HG03095 (cell line): ENCODE data around the gene DUSP16.

Source experiments
- ATAC-seq: cut with Tn5 transposase; IDR thresholded peaks from one replicate; pipeline ENCODE4 v1.9.1; 2021; ENCODE audit warnings: moderate library complexity; ENCODE audit not compliant: unreplicated experiment

DUSP16 gene

DNA sequence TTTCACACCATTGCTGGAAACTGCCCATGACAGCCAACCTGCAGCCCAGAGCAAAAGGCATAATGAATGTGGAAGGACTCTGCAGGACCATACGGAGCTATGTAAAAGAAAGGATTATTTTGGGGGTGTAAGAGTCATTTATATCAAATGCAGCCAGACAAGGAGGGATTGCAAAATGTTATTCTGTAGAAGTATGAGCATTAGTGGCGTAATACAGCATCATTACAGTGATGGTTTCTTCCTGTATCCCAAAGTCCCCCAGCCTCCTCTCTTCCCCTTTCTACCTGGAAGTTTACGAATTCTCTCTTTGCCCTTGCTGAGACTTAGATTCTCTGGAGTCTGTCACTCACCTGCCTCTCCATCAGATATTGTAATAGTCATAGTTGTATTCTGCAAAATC is 115.9 kb downstream of the DUSP16 start:
- no peak for ATAC-seq

GRCh38 chr12:12445882-12446181 is 116.8 kb downstream of the DUSP16 start:
- ATAC-seq: no peak

- no peak for ATAC-seq
Observed at GRCh38 chr12:12445165-12445881, 117.3 kb downstream of the DUSP16 start.

DNA sequence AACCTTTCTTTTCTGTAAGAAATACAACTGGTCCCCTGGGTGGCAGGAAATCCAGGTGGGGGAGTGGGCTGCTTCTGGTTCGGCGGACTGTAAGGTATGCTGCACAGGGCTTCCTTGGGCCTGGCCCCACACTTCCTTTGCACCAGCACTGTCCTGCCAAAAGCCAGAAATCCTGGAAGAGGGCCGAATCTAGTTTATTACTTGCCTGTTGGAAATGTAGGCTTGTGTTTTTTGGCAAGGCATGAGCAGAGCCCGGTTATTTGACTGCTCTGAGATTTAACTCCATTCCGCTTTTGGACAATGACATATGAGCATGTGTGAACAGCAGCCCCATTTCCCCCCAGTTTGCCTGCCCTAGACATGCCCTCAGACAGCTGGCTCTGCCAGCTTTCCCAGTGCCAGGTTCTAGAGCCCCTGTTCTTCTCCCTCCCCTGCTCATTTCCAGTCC is 119.2 kb downstream of the DUSP16 start:
- ATAC-seq: no peak

GRCh38 chr12:12442548-12443071 is 120.1 kb downstream of the DUSP16 start:
- no peak for ATAC-seq

DNA sequence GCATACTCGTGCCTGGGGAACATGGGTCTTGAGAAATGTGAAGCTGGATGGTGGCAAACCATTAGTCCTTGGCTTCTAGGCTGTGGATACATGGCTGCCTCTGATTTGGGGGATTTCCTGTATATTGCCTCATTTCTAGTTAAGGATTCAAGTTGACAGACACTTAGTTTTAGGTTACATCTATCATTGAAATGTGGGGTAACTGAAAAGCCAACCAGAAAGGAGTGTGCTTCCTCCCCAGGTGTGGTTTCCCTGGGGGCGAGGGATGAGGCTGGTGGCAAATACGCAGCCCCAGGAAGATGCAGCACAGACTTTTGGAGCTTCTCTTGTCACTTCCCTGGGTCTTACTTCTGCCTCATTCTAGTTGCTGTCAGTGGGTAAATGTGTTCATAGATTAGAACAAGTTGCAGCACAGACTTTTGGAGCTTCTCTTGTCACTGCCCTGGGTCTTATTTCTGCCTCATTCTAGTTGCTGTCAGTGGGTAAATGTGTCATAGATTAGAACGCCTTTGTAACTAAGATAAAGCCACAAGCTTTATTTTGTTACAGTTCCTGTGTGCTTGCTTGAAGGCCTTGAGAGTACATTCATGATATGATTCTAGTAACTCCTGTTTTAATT is 120.7 kb downstream of the DUSP16 start:
- ATAC-seq: no peak

GRCh38 chr12:12441429-12441807 is 121.2 kb downstream of the DUSP16 start:
- ATAC-seq: no peak

DNA sequence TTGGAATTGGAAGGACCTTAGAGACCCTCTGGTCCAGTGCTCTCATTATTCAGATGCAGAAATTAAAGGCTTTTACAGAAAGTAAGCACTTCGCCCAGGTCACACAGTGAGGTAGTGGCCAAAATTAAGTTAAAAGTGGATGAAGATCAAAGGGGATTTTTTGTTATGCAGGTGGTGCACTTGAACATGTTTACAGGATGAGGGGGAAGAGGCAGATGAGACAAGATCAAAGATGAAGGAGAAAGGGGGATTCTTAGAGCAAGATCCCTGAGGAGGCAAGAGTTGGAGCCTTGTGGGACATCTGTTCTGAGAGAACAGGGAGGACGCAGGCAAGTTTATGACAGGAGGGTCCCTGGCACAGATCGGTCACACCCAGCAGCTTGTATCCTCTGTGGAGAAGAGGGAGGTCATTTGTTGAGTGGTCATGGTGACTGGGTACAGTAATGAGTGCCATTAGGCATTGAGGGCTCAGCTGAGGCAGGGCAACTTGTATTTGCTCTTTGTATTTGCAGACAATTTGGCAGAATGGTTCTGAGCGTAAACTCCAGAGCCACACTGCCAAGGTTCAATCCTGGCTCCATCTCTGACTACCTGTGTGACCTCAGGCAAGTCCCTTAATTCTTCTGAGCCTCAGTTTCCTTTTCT is 121.8 kb downstream of the DUSP16 start:
- no peak for ATAC-seq

GRCh38 chr12:12439636-12440035 is 123.0 kb downstream of the DUSP16 start:
- ATAC-seq: no peak

GRCh38 chr12:12436831-12437345 is 125.8 kb downstream of the DUSP16 start:
- ATAC-seq: no peak

DNA sequence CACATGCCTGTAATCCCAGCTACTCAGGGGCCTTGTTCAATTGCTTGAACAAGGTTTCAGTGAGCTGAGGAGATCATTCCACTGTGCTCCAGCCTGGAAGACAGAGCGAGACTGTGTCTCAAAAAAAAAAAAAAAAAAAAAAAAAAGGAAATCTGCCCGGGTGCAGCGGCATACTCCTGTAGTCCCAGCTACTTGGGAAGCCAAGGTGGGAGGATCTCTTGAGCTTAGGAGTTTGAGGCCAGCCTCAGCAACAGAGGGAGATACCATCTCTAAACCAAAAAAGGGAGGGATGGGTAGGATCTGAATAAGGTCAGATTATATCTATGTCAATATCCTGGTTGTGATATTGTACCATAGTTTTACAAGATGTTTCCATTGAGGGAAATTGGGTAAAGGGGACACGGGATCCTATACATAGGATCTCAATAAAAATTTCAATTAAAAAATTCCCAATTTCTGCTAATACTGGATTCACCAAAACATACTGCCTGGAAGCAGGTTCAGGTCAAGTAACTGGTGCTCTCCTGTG is 129.4 kb downstream of the DUSP16 start:
- no peak for ATAC-seq

DNA sequence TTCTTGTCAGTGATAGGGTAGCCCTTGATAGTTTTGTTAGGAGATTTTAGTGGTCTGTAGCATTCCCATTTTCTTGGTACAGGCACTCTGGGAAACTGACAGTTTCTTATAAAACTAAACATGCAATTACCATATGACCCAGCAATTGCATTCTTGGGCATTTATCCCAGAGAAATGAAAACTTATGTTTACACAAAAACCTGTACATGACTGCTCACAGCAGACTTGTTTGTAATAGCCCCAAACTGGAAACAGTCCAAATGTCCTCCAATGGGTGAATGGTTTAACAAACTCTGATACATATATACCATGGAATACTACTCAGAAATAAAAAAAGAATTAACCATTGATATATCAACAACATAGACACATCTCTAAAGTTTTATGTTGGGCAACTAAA is 130.3 kb downstream of the DUSP16 start:
- ATAC-seq: no peak

GRCh38 chr12:12428961-12429657 is 133.6 kb downstream of the DUSP16 start:
- ATAC-seq: no peak

DNA sequence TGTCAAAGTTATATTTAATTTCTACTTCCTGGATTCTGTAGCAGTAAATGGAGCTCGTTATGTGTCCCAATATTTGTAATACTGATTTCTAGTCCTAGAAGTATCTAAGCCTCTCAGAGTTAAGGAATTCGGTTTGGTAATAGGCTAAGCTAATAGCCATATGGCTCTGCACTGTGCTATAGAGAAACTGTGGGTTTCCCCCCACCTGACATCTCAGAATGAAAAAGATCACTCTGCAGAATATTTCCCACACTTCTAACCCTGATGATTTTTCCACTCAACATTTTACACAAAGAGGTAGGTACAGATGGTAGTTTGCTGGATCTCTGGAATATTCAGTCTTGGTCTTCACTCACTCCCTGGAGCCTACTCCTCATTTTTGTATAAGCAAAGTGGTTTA is 134.6 kb downstream of the DUSP16 start:
- ATAC-seq: no peak

- ATAC-seq: no peak
Observed at GRCh38 chr12:12427568-12427967, 135.1 kb downstream of the DUSP16 start.

GRCh38 chr12:12425616-12426015 is 137.0 kb downstream of the DUSP16 start:
- no peak for ATAC-seq

DNA sequence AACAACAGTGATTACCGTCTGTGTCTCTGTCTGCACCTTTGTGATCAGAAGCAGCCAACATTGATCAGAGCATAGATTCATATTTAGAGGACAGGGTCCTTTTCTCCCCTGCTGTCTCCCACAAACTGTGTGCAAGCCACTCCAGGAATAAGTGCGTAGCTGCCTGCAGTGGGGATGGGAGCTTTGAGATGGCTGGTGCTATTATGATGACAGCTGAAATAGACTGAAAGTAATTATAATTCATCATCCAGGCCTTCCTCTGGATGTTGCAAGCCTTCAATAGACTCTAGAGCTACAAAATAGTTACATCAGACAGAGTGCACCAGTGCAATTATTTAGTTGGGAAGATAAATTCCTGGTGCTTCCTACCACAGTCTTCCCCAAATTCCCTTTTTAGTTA is 137.7 kb downstream of the DUSP16 start:
- no peak for ATAC-seq
